Measurements from ENCODE around the gene LRRN1. TPM values are rescaled to one million over a fixed set of nuclear protein-coding genes. Genes with fewer than 3 reads are reported as not detected.

The LRRN1 gene
- total RNA-seq, 4 donors from 2014 or later, result 0.63 to 8.5 (median 4.6) TPM

GRCh38 chr3:3800685-3801493, 1.7 kb downstream of the LRRN1 start:
- no peak overlapping the region for H3K4me3 ChIP-seq (ENCODE audit: low read depth, poor library complexity, severe bottlenecking)
- no peak for TF ChIP-seq POLR2A (IDR thresholded peaks at IDR 0.05)
- no peak for TF ChIP-seq CTCF (IDR thresholded peaks at IDR 0.05)
- peak in 1 of 2 donors; percentile 83 for DNase-seq (ENCODE audit: low spot score in 2 of 2)
- intact Hi-C loops (cut with DNase I; ENCODE audit: low total_unique reads), result no loop called here
- WGBS, 2 donors, result 2 to 7% methylated on average over 27 to 39 of the region's 53 CpGs

- WGBS, 2 donors, result 47 to 61% methylated on average over 4 of the region's 4 CpGs
- no peak for DNase-seq (ENCODE audit: low spot score in 2 of 2)
- H3K4me3 ChIP-seq (ENCODE audit: low read depth, poor library complexity, severe bottlenecking), result no peak overlapping the region
- no peak for TF ChIP-seq CTCF (IDR thresholded peaks at IDR 0.05)
- no peak for TF ChIP-seq POLR2A (IDR thresholded peaks at IDR 0.05)
- intact Hi-C loops (cut with DNase I; ENCODE audit: low total_unique reads), result no loop called here
Observed at GRCh38 chr3:3801494-3801841, 2.2 kb downstream of the LRRN1 start.

- TF ChIP-seq CTCF (IDR thresholded peaks at IDR 0.05) (no peak), POLR2A (IDR thresholded peaks at IDR 0.05) (no peak)
- WGBS, 2 donors, result 77 to 83% methylated on average over 13 of the region's 13 CpGs
- intact Hi-C loops (cut with DNase I; ENCODE audit: low total_unique reads), result no loop called here
- DNase-seq (ENCODE audit: low spot score in 2 of 2), result no peak
- no peak overlapping the region for H3K4me3 ChIP-seq (ENCODE audit: low read depth, poor library complexity, severe bottlenecking)
Observed at GRCh38 chr3:3802046-3802445, 2.8 kb downstream of the LRRN1 start.

GRCh38 chr3:3804560-3804959, 5.3 kb downstream of the LRRN1 start:
- 85 to 86% methylated on average over 2 of the region's 2 CpGs for WGBS, 2 donors
- no peak for DNase-seq (ENCODE audit: low spot score in 2 of 2)
- TF ChIP-seq POLR2A (IDR thresholded peaks at IDR 0.05), result no peak
- TF ChIP-seq CTCF (IDR thresholded peaks at IDR 0.05), result no peak
- H3K4me3 ChIP-seq (ENCODE audit: low read depth, poor library complexity, severe bottlenecking), result no peak overlapping the region
- intact Hi-C loops (cut with DNase I; ENCODE audit: low total_unique reads), result no loop called here

GRCh38 chr3:3806092-3806491, 6.9 kb downstream of the LRRN1 start:
- intact Hi-C loops (cut with DNase I; ENCODE audit: low total_unique reads), result no loop called here
- no peak overlapping the region for H3K4me3 ChIP-seq (ENCODE audit: low read depth, poor library complexity, severe bottlenecking)
- WGBS, 2 donors, result 84 to 92% methylated on average over 7 of the region's 7 CpGs
- no peak for DNase-seq (ENCODE audit: low spot score in 2 of 2)
- TF ChIP-seq CTCF (IDR thresholded peaks at IDR 0.05) (no peak), POLR2A (IDR thresholded peaks at IDR 0.05) (no peak)

- WGBS, 2 donors, result 85 to 86% methylated on average over 6 of the region's 6 CpGs
- no peak for DNase-seq (ENCODE audit: low spot score in 2 of 2)
- TF ChIP-seq POLR2A (IDR thresholded peaks at IDR 0.05), result no peak
- no peak for TF ChIP-seq CTCF (IDR thresholded peaks at IDR 0.05)
- no peak overlapping the region for H3K4me3 ChIP-seq (ENCODE audit: low read depth, poor library complexity, severe bottlenecking)
- intact Hi-C loops (cut with DNase I; ENCODE audit: low total_unique reads), result no loop called here
Observed at GRCh38 chr3:3806856-3807255, 7.6 kb downstream of the LRRN1 start.

All from lower leg skin (tissue), 4 donors.